H9 (cell line): Measurements from ENCODE around the gene DICER1. TPM values are rescaled to one million over a fixed set of nuclear protein-coding genes. Genes with fewer than 3 reads are reported as not detected.

Source experiments
- DNase-seq: peaks from one replicate; pipeline ENCODE4 v3.0.0-alpha.2; 2017
- H2AFZ ChIP-seq: one replicate; pipeline ENCODE4 v1.6.1; 2013; ENCODE audit warnings: mild to moderate bottlenecking, low read length, control low read depth, moderate library complexity
- H2AK5ac ChIP-seq: 2 replicates; pipeline ENCODE4 v1.6.1; 2013; ENCODE audit warnings: low read length, control low read depth, mixed read lengths; ENCODE audit not compliant: insufficient read length
- H2BK120ac ChIP-seq: one replicate; pipeline ENCODE4 v1.6.1; 2013; ENCODE audit warnings: low read depth, mild to moderate bottlenecking, low read length, control low read depth, inconsistent platforms; ENCODE audit not compliant: poor library complexity, severe bottlenecking
- H2BK12ac ChIP-seq: 2 replicates; pipeline ENCODE4 v1.6.1; 2013; ENCODE audit warnings: low read length, control low read depth, mixed read lengths, low read depth; ENCODE audit not compliant: insufficient read length
- H2BK15ac ChIP-seq: 2 replicates; pipeline ENCODE4 v1.6.1; 2013; ENCODE audit warnings: low read depth, low read length, control low read depth
- H2BK20ac ChIP-seq: one replicate; pipeline ENCODE4 v1.6.1; 2013; ENCODE audit warnings: low read depth, mild to moderate bottlenecking, low read length, control low read depth, inconsistent platforms; ENCODE audit not compliant: poor library complexity, severe bottlenecking
- H2BK5ac ChIP-seq: 2 replicates; pipeline ENCODE4 v1.6.1; 2013; ENCODE audit warnings: low read length, control low read depth, mixed read lengths; ENCODE audit not compliant: insufficient read length
- H3K14ac ChIP-seq: 2 replicates; pipeline ENCODE4 v1.6.1; 2013; ENCODE audit warnings: low read length, control low read depth; ENCODE audit not compliant: insufficient read depth
- H3K18ac ChIP-seq: 2 replicates; pipeline ENCODE4 v1.6.1; 2013; ENCODE audit warnings: low read depth, mild to moderate bottlenecking, mixed read lengths, low read length, control low read depth; ENCODE audit not compliant: insufficient read length
- H3K23ac ChIP-seq: 2 replicates; pipeline ENCODE4 v1.6.1; 2013; ENCODE audit warnings: low read length, control low read depth, mixed read lengths, low read depth; ENCODE audit not compliant: insufficient read length
- H3K23me2 ChIP-seq: 2 replicates; pipeline ENCODE4 v1.6.1; 2013; ENCODE audit warnings: low read depth, mild to moderate bottlenecking, mixed read lengths, low read length, control low read depth; ENCODE audit not compliant: insufficient read length, poor library complexity, severe bottlenecking
- H3K27ac ChIP-seq: 2 replicates; pipeline ENCODE4 v1.5.1; 2013; ENCODE audit warnings: low read length, control low read depth, mixed read lengths, low read depth; ENCODE audit not compliant: insufficient read length
- H3K27me3 ChIP-seq: 2 replicates; pipeline ENCODE4 v1.6.1; 2013; ENCODE audit warnings: low read length, control low read depth, inconsistent platforms; ENCODE audit not compliant: insufficient read depth
- H3K4ac ChIP-seq: 2 replicates; pipeline ENCODE4 v1.6.1; 2013; ENCODE audit warnings: low read depth, mild to moderate bottlenecking, control low read depth, inconsistent platforms, low read length, moderate library complexity
- H3K4me1 ChIP-seq: 2 replicates; pipeline ENCODE4 v1.6.1; 2013; ENCODE audit warnings: low read length, control low read depth, inconsistent platforms; ENCODE audit not compliant: insufficient read depth
- H3K4me2 ChIP-seq: 2 replicates; pipeline ENCODE4 v1.6.1; 2013; ENCODE audit warnings: low read length, control low read depth, mixed read lengths; ENCODE audit not compliant: insufficient read length, insufficient read depth
- H3K56ac ChIP-seq: 2 replicates; pipeline ENCODE4 v1.6.1; 2013; ENCODE audit warnings: low read depth, mild to moderate bottlenecking, mixed read lengths, low read length, control low read depth; ENCODE audit not compliant: insufficient read length
- H3K79me1 ChIP-seq: 2 replicates; pipeline ENCODE4 v1.6.1; 2013; ENCODE audit warnings: low read depth, mild to moderate bottlenecking, moderate library complexity, low read length, control low read depth, inconsistent platforms; ENCODE audit not compliant: insufficient read depth, poor library complexity, severe bottlenecking
- H3K79me2 ChIP-seq: 2 replicates; pipeline ENCODE4 v1.6.1; 2013; ENCODE audit warnings: low read length, control low read depth, inconsistent platforms; ENCODE audit not compliant: insufficient read depth
- H3K9ac ChIP-seq: 2 replicates; pipeline ENCODE4 v1.6.1; 2013; ENCODE audit warnings: low read length, control low read depth, mixed read lengths; ENCODE audit not compliant: insufficient read length; ENCODE audit errors: extremely low read depth
- H3K9me3 ChIP-seq: one replicate; pipeline ENCODE4 v1.6.1; 2013; ENCODE audit warnings: low read depth, low read length, inconsistent platforms; ENCODE audit not compliant: control insufficient read depth
- H3T11ph ChIP-seq: one replicate; pipeline ENCODE4 v1.6.1; 2013; ENCODE audit warnings: mild to moderate bottlenecking, low read length, control low read depth, inconsistent platforms
- H4K20me1 ChIP-seq: one replicate; pipeline ENCODE4 v1.6.1; 2013; ENCODE audit not compliant: control insufficient read depth, insufficient read length, insufficient read depth
- H4K5ac ChIP-seq: 2 replicates; pipeline ENCODE4 v1.6.1; 2013; ENCODE audit warnings: low read depth, mild to moderate bottlenecking, mixed read lengths, low read length, control low read depth; ENCODE audit not compliant: insufficient read length
- H4K8ac ChIP-seq: replicated peaks from 2 replicates; pipeline ENCODE4 v1.6.1; 2013; ENCODE audit warnings: low read length, control low read depth, mixed read lengths, low read depth; ENCODE audit not compliant: insufficient read length
- H4K91ac ChIP-seq: 2 replicates; pipeline ENCODE4 v1.6.1; 2013; ENCODE audit warnings: low read depth, mild to moderate bottlenecking, moderate library complexity, mixed read lengths, low read length, control low read depth; ENCODE audit not compliant: insufficient read length
- H3K27ac Mint-ChIP-seq, 3 experiments: 2 replicates in 2 of 3; 3 replicates in 1 of 3; pipeline ENCODE4 v1.8.0; 2020 to 2021; ENCODE audit warnings: mixed read lengths in 3 of 3, mild to moderate bottlenecking in 1 of 3, moderate library complexity in 1 of 3
- H3K27me3 Mint-ChIP-seq: 2 replicates; pipeline ENCODE4 v1.8.0; 2021; ENCODE audit warnings: low read depth, mild to moderate bottlenecking, moderate library complexity, mixed read lengths
- H3K36me3 Mint-ChIP-seq, 3 experiments: 2 replicates in 2 of 3; 3 replicates in 1 of 3; pipeline ENCODE4 v1.8.0; 2020 to 2021; ENCODE audit warnings: low read depth in 3 of 3, mixed read lengths in 3 of 3; ENCODE audit not compliant: insufficient read depth in 1 of 3
- H3K4me1 Mint-ChIP-seq, 2 experiments: 2 replicates each; pipeline ENCODE4 v1.8.0; 2020; ENCODE audit warnings: mixed read lengths in 2 of 2
- H3K4me3 Mint-ChIP-seq, 2 experiments: 2 replicates in 1 of 2; 3 replicates in 1 of 2; pipeline ENCODE4 v1.8.0; 2020 to 2021; ENCODE audit warnings: mild to moderate bottlenecking in 2 of 2, mixed read lengths in 2 of 2, moderate library complexity in 1 of 2
- H3K9me3 Mint-ChIP-seq, 2 experiments: 2 replicates in 1 of 2; 3 replicates in 1 of 2; pipeline ENCODE4 v1.8.0; 2020; ENCODE audit warnings: mild to moderate bottlenecking in 2 of 2, mixed read lengths in 2 of 2, moderate library complexity in 1 of 2
- CTCF ChIP-seq: fragments of 200-600 bp; sonication (generic); conservative IDR thresholded peaks from 3 replicates; pipeline ENCODE4 v1.8.0; 2021; ENCODE audit warnings: antibody characterized with exemption, mild to moderate bottlenecking
- WGBS: extraction: QIAGEN DNeasy Blood & Tissue Kit; methylation state at CpG from one replicate; pipeline ENCODE4 v1.1.7; 2013; ENCODE audit warnings: missing lambda C conversion rate, low lambda C conversion rate, mixed read lengths; ENCODE audit not compliant: insufficient read length; ENCODE audit errors: extremely low coverage; 5-methylcytosine and 5-hydroxymethylcytosine counted together
- total RNA-seq: library from RNA; stranded (reverse); gene quantifications from 2 replicates; pipeline ENCODE4 v1.2.1, GENCODE V29; 2021

The DICER1 gene
- total RNA-seq, 1 experiment from 2014 or later: 57.0 TPM

GRCh38 chr14:95189367-95190132 is 32.2 kb upstream of the DICER1 start:
- Histone ChIP-seq H4K20me1 (no peaks in the 10 kb centered on the region), H4K5ac (no peak overlapping the region), H2BK20ac (no peak overlapping the region), H3K4me1 (0 out of 2 replicates have a peak, but pooled peaks cover 2% of the 10 kb centered on the region), H3K56ac (no peak overlapping the region), H2BK15ac (no peak overlapping the region), H3K23ac (no peak overlapping the region), H3K4ac (no peak overlapping the region), H3K79me1 (no peaks in the 10 kb centered on the region), H3K27me3 (no peaks in the 10 kb centered on the region), H3T11ph (no peak overlapping the region), H4K8ac (no peak overlapping the region), H3K4me2 (no peak overlapping the region), H3K9ac (no peak overlapping the region), H2AK5ac (no peak overlapping the region), H3K14ac (no peak overlapping the region), H2BK120ac (no peak overlapping the region), H2BK5ac (no peak overlapping the region), H4K91ac (no peak overlapping the region), H2AFZ (no peak overlapping the region), H2BK12ac (no peak overlapping the region), H3K27ac (no peak overlapping the region), H3K79me2 (no peaks in the 10 kb centered on the region), H3K23me2 (no peaks in the 10 kb centered on the region), H3K9me3 (no peaks in the 10 kb centered on the region), H3K18ac (no peak overlapping the region)
- no peak for DNase-seq
- H3K9me3 Mint-ChIP-seq: peaks cover 10 to 17% of the 10 kb centered on the region in 2 experiments; a peak in 4 of 5 replicates
- H3K27ac Mint-ChIP-seq: no peak overlapping the region
- H3K4me1 Mint-ChIP-seq: peaks cover 0 to 11% of the 10 kb centered on the region in 2 experiments; a peak in 3 of 4 replicates
- peaks cover 4 to 17% (median 5%) of the 10 kb centered on the region in 3 experiments; a peak in 5 of 7 replicates for H3K36me3 Mint-ChIP-seq
- no CpG with 5 or more reads among the region's 5 CpGs for WGBS
- no peak for TF ChIP-seq CTCF
- H3K27me3 Mint-ChIP-seq: peaks cover 4% of the 10 kb centered on the region
- no peak overlapping the region for H3K4me3 Mint-ChIP-seq
